SK-N-SH (cell line): ENCODE results near the gene IL17REL. TPM values are rescaled to one million over a fixed set of nuclear protein-coding genes. Genes with fewer than 3 reads are reported as not detected.

ENCODE experiments used
- CTCF ChIA-PET: fragments of 300-600, 350-600 bp; formaldehyde crosslinking; extraction: SDS; loops from one replicate; lab custom pipeline; 2021; lab: Yijun Ruan, JAX
- POLR2A ChIA-PET: fragments of 350-600 bp; sonication (Branson Sonifier 250); formaldehyde crosslinking; extraction: SDS; loops from one replicate; lab custom pipeline; 2020; ENCODE audit warnings: antibody characterized with exemption, inconsistent platforms; lab: Yijun Ruan, JAX
- DNase-seq: peaks from one replicate; pipeline ENCODE4 v3.0.0; 2012
- H2AFZ ChIP-seq: fragments of 200-600 bp; sonication (generic); 2 replicates; pipeline ENCODE4 v1.8.1; 2016; ENCODE audit warnings: antibody characterized with exemption, mild to moderate bottlenecking, low read depth
- H3F3A ChIP-seq: fragments of 200-600 bp; sonication (generic); replicated peaks from 2 replicates; pipeline ENCODE3; 2016; ENCODE audit warnings: antibody characterized with exemption, mild to moderate bottlenecking; ENCODE audit not compliant: insufficient read depth
- H3K27ac ChIP-seq, 2 experiments: fragments of 200-500 bp in 1 of 2; fragments of 200-600 bp in 1 of 2; sonication (Bioruptor generic) in 1 of 2; sonication (generic), shearing (Covaris generic) in 1 of 2; 2 replicates each; pipeline versions ENCODE4 v1.5.1 to v1.6.1; 2014 to 2016; ENCODE audit warnings: low read depth in 2 of 2, inconsistent platforms in 1 of 2, low read length in 1 of 2, mild to moderate bottlenecking in 1 of 2, mixed read lengths in 1 of 2
- H3K27me3 ChIP-seq: fragments of 200-600 bp; sonication (generic), shearing (Covaris generic); 2 replicates; pipeline ENCODE4 v1.6.1; 2016; ENCODE audit warnings: mixed run types; ENCODE audit not compliant: insufficient read depth
- H3K36me3 ChIP-seq, 2 experiments: fragments of 200-500 bp in 1 of 2; fragments of 200-600 bp in 1 of 2; sonication (Bioruptor generic) in 1 of 2; sonication (generic) in 1 of 2; replicated peaks in 1 of 2; 2 replicates each; pipeline versions ENCODE3 to v1.5.1; 2014 to 2016; ENCODE audit warnings: low read length in 1 of 2, mild to moderate bottlenecking in 1 of 2; ENCODE audit not compliant: insufficient read depth in 2 of 2, control insufficient read depth in 1 of 2
- H3K4me1 ChIP-seq, 2 experiments: fragments of 200-500 bp in 1 of 2; fragments of 200-600 bp in 1 of 2; sonication (Bioruptor generic) in 1 of 2; sonication (generic), shearing (Covaris generic) in 1 of 2; 2 replicates each; pipeline versions ENCODE4 v1.5.1 to v1.6.1; 2014 to 2016; ENCODE audit warnings: low read depth in 1 of 2, low read length in 1 of 2, mixed run types in 1 of 2; ENCODE audit not compliant: insufficient read depth in 2 of 2, control insufficient read depth in 1 of 2
- H3K4me2 ChIP-seq: fragments of 200-600 bp; sonication (generic), shearing (Covaris generic); 2 replicates; pipeline ENCODE4 v1.6.1; 2017; ENCODE audit warnings: mixed run types
- H3K4me3 ChIP-seq, 2 experiments: fragments of 200-500 bp in 1 of 2; fragments of 200-600 bp in 1 of 2; sonication (Bioruptor generic) in 1 of 2; sonication (generic), shearing (Covaris generic) in 1 of 2; 2 replicates each; pipeline versions ENCODE4 v1.5.1 to v1.8.1; 2014 to 2016; ENCODE audit warnings: low read depth in 2 of 2, inconsistent platforms in 1 of 2, low read length in 1 of 2, mild to moderate bottlenecking in 1 of 2, mixed read lengths in 1 of 2, moderate library complexity in 1 of 2
- H3K79me2 ChIP-seq: fragments of 200-600 bp; sonication (generic); 2 replicates; pipeline ENCODE4 v1.8.1; 2017; ENCODE audit warnings: mild to moderate bottlenecking; ENCODE audit not compliant: insufficient read depth
- H3K9ac ChIP-seq: fragments of 200-600 bp; sonication (generic); 2 replicates; pipeline ENCODE4 v1.6.1; 2017; ENCODE audit warnings: mixed run types
- H3K9me2 ChIP-seq: fragments of 200-600 bp; sonication (generic); 2 replicates; pipeline ENCODE4 v1.6.1; 2017; ENCODE audit warnings: mixed run types
- H3K9me3 ChIP-seq: fragments of 200-600 bp; sonication (generic); 2 replicates; pipeline ENCODE4 v1.6.1; 2017; ENCODE audit warnings: mixed run types, mild to moderate bottlenecking, moderate library complexity
- H4K20me1 ChIP-seq: fragments of 200-600 bp; sonication (generic); 2 replicates; pipeline ENCODE4 v1.6.1; 2017; ENCODE audit warnings: mild to moderate bottlenecking, mixed run types; ENCODE audit not compliant: insufficient read depth
- CHD2 ChIP-seq: fragments of 150-350 bp; IDR thresholded peaks from 2 replicates; pipeline ENCODE4 v1.6.1; 2018; ENCODE audit warnings: low read length; ENCODE audit not compliant: partially characterized antibody
- FOSL2 ChIP-seq: IDR thresholded peaks from 2 replicates; pipeline ENCODE4 v1.4.0; 2012; ENCODE audit warnings: low read depth, mild to moderate bottlenecking, moderate library complexity, borderline replicate concordance
- GABPA ChIP-seq: IDR thresholded peaks from 2 replicates; pipeline ENCODE4 v1.4.0; 2012; ENCODE audit warnings: low read depth, mild to moderate bottlenecking
- NRF1 ChIP-seq: IDR thresholded peaks from 2 replicates; pipeline ENCODE4 v1.6.1; 2012; ENCODE audit warnings: low read depth, mild to moderate bottlenecking, low read length
- PBX3 ChIP-seq: IDR thresholded peaks from 2 replicates; pipeline ENCODE4; 2012
- SIN3A ChIP-seq: IDR thresholded peaks from 2 replicates; pipeline ENCODE4 v1.6.1; 2012; ENCODE audit warnings: low read depth, mild to moderate bottlenecking, low read length, moderate library complexity, borderline replicate concordance
- TAF1 ChIP-seq: IDR thresholded peaks from 2 replicates; pipeline ENCODE4 v1.6.1; 2012; ENCODE audit warnings: low read depth, mild to moderate bottlenecking, low read length, moderate library complexity, borderline replicate concordance
- TCF12 ChIP-seq: IDR thresholded peaks from 2 replicates; pipeline ENCODE4 v1.4.0; 2012
- USF2 ChIP-seq: fragments of 150-350 bp; IDR thresholded peaks from 2 replicates; pipeline ENCODE4 v1.6.1; 2017; ENCODE audit warnings: antibody characterized with exemption, low read length, low read depth, borderline replicate concordance
- YY1 ChIP-seq: IDR thresholded peaks from 2 replicates; pipeline ENCODE4 v1.4.0; 2012; ENCODE audit warnings: low read depth, mild to moderate bottlenecking
- ZBTB33 ChIP-seq: IDR thresholded peaks from 2 replicates; pipeline ENCODE4 v1.4.0; 2012; ENCODE audit warnings: low read depth, borderline replicate concordance
- WGBS: methylation state at CpG from one replicate; pipeline ENCODE4 v1.1.6; 2017; ENCODE audit warnings: low lambda C conversion rate; 5-methylcytosine and 5-hydroxymethylcytosine counted together
- polyA plus RNA-seq, 3 experiments: library from polyadenylated mRNA; depleted of rRNA; stranded (reverse); fragments of >200 nt; gene quantifications; 2 replicates each; pipeline ENCODE4 v1.2.3, GENCODE V29; 2012

Gene IL17REL
- polyA plus RNA-seq, 1 of the 3 experiments (the other 2 are of a cell fraction), result not detected

- Histone ChIP-seq H3F3A (no peaks in the 10 kb centered on the region), H3K4me2 (no peak overlapping the region), H3K9me2 (no peaks in the 10 kb centered on the region), H3K9ac (no peak overlapping the region), H3K4me1 (peaks cover 16 to 53% of the 10 kb centered on the region in 2 experiments; a peak in 2 of 4 replicates), H3K36me3 (peaks cover 1 to 9% of the 10 kb centered on the region in 2 experiments), H4K20me1 (peaks cover 7% of the 10 kb centered on the region), H3K9me3 (no peaks in the 10 kb centered on the region), H3K27me3 (no peaks in the 10 kb centered on the region), H3K79me2 (peaks cover 23% of the 10 kb centered on the region), H3K4me3 (no peak overlapping the region), H3K27ac (no peak overlapping the region), H2AFZ (no peak overlapping the region)
- ChIA-PET POLR2A (interaction anchor here (1.2 kb wide), 1 partner anchor 22 kb away, joined by 3 read pairs; no protein-coding TSS in a partner anchor), CTCF (no interaction called here)
- no peak for DNase-seq
- TF ChIP-seq SIN3A, result no peak
- TF ChIP-seq GABPA, result no peak
- no peak for TF ChIP-seq YY1
- TF ChIP-seq TCF12, result no peak
- WGBS, result 95% methylated on average over 4 of the region's 16 CpGs
Observed at GRCh38 chr22:49958366-49958921, 54.1 kb downstream of the IL17REL start.

- peaks cover 7% of the 10 kb centered on the region for H4K20me1 ChIP-seq
- no peaks in the 10 kb centered on the region for H3K9me2 ChIP-seq
- H3K27ac ChIP-seq, result no peak overlapping the region
- H3K4me1 ChIP-seq, result peaks cover 11 to 58% of the 10 kb centered on the region in 2 experiments; a peak in 2 of 4 replicates
- H3K79me2 ChIP-seq, result peaks cover 17% of the 10 kb centered on the region
- peaks cover 0 to 3% of the 10 kb centered on the region in 2 experiments for H3K36me3 ChIP-seq
- H3K9ac ChIP-seq, result no peak overlapping the region
- ChIA-PET CTCF (no interaction called here), POLR2A (no interaction called here)
- 70% methylated on average over 2 of the region's 12 CpGs for WGBS
- H3K27me3 ChIP-seq, result no peaks in the 10 kb centered on the region
- no peaks in the 10 kb centered on the region for H3F3A ChIP-seq
- no peak for TF ChIP-seq USF2
- H3K4me2 ChIP-seq, result no peak overlapping the region
- no peak for DNase-seq
- no peaks in the 10 kb centered on the region for H3K9me3 ChIP-seq
- no peak overlapping the region for H3K4me3 ChIP-seq
- H2AFZ ChIP-seq, result no peak overlapping the region
Observed at GRCh38 chr22:49957826-49958365, 54.7 kb downstream of the IL17REL start.

- Histone ChIP-seq H4K20me1 (peaks cover 7% of the 10 kb centered on the region), H3K79me2 (peaks cover 10% of the 10 kb centered on the region; the same call in 1 of the 2 replicates), H3F3A (no peaks in the 10 kb centered on the region), H3K4me1 (peaks cover 13 to 53% of the 10 kb centered on the region in 2 experiments; a peak in 3 of 4 replicates), H2AFZ (no peak overlapping the region), H3K9me3 (no peaks in the 10 kb centered on the region), H3K27ac (no peak overlapping the region), H3K9ac (no peak overlapping the region), H3K36me3 (no peaks in the 10 kb centered on the region), H3K4me2 (no peak overlapping the region), H3K9me2 (no peaks in the 10 kb centered on the region), H3K4me3 (no peak overlapping the region), H3K27me3 (no peaks in the 10 kb centered on the region)
- WGBS, result 85% methylated on average over 14 of the region's 20 CpGs
- TF ChIP-seq FOSL2 (no peak), TAF1 (no peak), CHD2 (no peak), NRF1 (no peak), ZBTB33 (no peak), PBX3 (no peak), YY1 (no peak)
- ChIA-PET CTCF (no interaction called here), POLR2A (no interaction called here)
- DNase-seq, result no peak
Observed at GRCh38 chr22:49956914-49957825, 55.4 kb downstream of the IL17REL start.
